ENCODE data around the gene PHACTR3.

GRCh38 chr20:59754551-59754950, 150.2 kb downstream of the PHACTR3 start:
- TF ChIP-seq, protein P1, sequence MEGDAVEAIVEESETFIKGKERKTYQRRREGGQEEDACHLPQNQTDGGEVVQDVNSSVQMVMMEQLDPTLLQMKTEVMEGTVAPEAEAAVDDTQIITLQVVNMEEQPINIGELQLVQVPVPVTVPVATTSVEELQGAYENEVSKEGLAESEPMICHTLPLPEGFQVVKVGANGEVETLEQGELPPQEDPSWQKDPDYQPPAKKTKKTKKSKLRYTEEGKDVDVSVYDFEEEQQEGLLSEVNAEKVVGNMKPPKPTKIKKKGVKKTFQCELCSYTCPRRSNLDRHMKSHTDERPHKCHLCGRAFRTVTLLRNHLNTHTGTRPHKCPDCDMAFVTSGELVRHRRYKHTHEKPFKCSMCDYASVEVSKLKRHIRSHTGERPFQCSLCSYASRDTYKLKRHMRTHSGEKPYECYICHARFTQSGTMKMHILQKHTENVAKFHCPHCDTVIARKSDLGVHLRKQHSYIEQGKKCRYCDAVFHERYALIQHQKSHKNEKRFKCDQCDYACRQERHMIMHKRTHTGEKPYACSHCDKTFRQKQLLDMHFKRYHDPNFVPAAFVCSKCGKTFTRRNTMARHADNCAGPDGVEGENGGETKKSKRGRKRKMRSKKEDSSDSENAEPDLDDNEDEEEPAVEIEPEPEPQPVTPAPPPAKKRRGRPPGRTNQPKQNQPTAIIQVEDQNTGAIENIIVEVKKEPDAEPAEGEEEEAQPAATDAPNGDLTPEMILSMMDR (IDR thresholded peaks at IDR 0.05), result no peak
- TF ChIP-seq EZH2 (IDR thresholded peaks at IDR 0.05) (no peak), EZH2phosphoT487 (IDR thresholded peaks at IDR 0.05) (no peak)

Data from neural progenitor cell (in vitro differentiated cells).